Mucosa of descending colon (tissue), 3 donors: ENCODE results near the gene BARHL1. TPM values are rescaled to one million over a fixed set of nuclear protein-coding genes. Genes with fewer than 3 reads are reported as not detected.

ENCODE experiments used
- ATAC-seq: fragments of 200-7000 bp; cut with Tn5 transposase; one replicate; pipeline ENCODE4 v1.9.1; 2020; ENCODE audit warnings: mild to moderate bottlenecking, moderate library complexity
- DNase-seq, 3 donors: peaks; one replicate each; pipeline ENCODE4 v3.0.0-alpha.2; 2020
- H3K36me3 ChIP-seq: fragments of 200-600 bp; one replicate; pipeline ENCODE4 v1.8.0; 2021; ENCODE audit warnings: low read depth, mild to moderate bottlenecking
- H3K4me1 ChIP-seq: fragments of 200-600 bp; one replicate; pipeline ENCODE4 v1.8.0; 2021; ENCODE audit warnings: low read depth, mild to moderate bottlenecking
- H3K4me3 ChIP-seq: fragments of 200-600 bp; one replicate; pipeline ENCODE4 v1.8.0; 2021; ENCODE audit warnings: mild to moderate bottlenecking
- H3K9me3 ChIP-seq: fragments of 200-600 bp; one replicate; pipeline ENCODE4 v1.8.0; 2021; ENCODE audit warnings: mild to moderate bottlenecking
- intact Hi-C, 2 donors: fragments of 100-400 bp; cut with DNase I in 1 of 2; cut with micrococcal nuclease in 1 of 2; formaldehyde crosslinking; loops; one replicate each; pipeline versions ENCODE4 v1.11.0 to v1.11.1; 2022; cut with DNase I, micrococcal nuclease
- total RNA-seq, 3 donors: library from RNA; stranded (reverse); fragmentation: NEBNext Ultra II Directional in 2 of 3; extraction: Animal tissue kit (Norgen Biotek cat#: 25700) in 2 of 3; gene quantifications; one replicate each; pipeline versions ENCODE4 v1.2.1 to v1.2.4, GENCODE V29; 2021 to 2023
- TF ChIP-seq, protein P1 (sequence below): fragments of 200-600 bp; IDR thresholded peaks from one replicate; pipeline ENCODE4 v1.8.0; 2022; ENCODE audit warnings: antibody characterized with exemption, mild to moderate bottlenecking
- donor health status: DM: no; HTN: no; CAD: no; lungs with moderate emphysema.
- donor health status: DM: no; HTN: no; CAD: no.
- donor health status: DM: no; HTN: yes; CAD: no.

The BARHL1 gene
- total RNA-seq, 3 donors from 2014 or later = not detected

DNA sequence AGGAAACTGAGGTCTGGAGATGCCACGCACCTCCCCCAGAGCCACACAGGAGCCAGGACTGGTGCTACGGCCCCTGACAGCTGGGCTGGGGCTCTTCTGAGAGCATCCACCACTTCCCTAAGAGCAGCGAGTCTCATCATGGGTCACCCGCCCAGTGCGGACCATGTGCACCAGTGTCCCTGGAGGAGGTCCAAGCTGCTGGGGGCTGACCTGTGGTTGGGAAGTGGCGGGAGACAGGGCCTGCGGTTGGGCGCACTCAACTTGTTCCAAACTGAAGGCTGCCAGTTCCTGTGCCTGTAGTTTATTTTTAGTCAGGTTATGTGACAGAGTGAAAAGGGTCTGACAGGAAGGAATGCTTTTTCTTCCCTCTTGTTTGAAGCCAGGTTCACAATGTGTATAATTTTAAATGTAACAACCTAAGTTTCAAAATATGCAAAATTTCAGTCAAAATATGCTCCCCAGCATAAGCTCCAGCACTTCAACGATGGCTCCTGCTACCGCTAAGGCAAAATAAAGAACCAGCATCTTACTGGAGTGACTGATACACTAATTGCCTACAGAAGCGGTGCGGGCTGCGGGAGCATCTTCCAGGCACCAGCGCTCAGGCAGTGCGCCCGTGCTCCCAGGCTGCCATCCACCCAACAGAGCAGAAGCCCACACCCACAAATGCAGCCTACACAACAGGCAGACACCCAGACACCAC is 14.8 kb downstream of the BARHL1 start:
- intact Hi-C loops = no loop called here
- Histone ChIP-seq H3K9me3 (no peaks in the 10 kb centered on the region), H3K4me3 (no peak overlapping the region), H3K4me1 (no peaks in the 10 kb centered on the region), H3K36me3 (no peaks in the 10 kb centered on the region)
- no peak for DNase-seq
- no peak for ATAC-seq
- TF ChIP-seq, protein P1, sequence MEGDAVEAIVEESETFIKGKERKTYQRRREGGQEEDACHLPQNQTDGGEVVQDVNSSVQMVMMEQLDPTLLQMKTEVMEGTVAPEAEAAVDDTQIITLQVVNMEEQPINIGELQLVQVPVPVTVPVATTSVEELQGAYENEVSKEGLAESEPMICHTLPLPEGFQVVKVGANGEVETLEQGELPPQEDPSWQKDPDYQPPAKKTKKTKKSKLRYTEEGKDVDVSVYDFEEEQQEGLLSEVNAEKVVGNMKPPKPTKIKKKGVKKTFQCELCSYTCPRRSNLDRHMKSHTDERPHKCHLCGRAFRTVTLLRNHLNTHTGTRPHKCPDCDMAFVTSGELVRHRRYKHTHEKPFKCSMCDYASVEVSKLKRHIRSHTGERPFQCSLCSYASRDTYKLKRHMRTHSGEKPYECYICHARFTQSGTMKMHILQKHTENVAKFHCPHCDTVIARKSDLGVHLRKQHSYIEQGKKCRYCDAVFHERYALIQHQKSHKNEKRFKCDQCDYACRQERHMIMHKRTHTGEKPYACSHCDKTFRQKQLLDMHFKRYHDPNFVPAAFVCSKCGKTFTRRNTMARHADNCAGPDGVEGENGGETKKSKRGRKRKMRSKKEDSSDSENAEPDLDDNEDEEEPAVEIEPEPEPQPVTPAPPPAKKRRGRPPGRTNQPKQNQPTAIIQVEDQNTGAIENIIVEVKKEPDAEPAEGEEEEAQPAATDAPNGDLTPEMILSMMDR = no peak

DNA sequence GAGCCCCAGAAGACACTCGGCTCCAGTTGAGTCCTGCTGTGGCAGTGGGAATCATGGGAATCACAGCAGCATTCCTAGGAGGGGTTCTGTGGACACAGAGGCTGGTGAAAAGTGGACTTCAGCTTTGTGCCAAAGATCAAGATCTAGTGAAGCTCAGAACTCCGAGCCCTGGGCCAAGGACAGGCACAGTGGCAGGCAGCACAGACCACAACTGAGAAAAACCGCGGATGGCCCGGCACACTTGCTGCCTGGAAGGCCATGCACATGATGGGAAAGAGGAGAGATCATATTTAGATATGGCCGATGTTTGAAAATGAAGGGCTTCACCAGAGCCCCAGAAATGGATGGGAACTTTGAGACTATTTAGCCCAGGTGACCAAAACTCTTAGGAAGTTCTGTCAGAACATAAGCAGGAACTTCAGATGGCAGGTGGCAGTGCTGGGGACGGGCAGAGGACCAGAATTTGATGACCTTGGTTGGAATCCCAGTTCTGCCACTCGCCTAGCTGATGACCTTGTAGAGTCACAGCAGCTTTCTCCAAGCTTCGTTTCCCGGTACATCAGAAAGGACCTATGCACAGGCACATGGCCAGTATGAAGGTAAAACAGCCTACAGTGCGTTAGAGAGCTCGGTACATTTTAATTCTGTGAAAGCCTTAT is 18.0 kb downstream of the BARHL1 start:
- ATAC-seq (no peak), DNase-seq (no peak)
- intact Hi-C loops = no loop called here
- TF ChIP-seq, protein P1 = no peak
- Histone ChIP-seq H3K4me1 (no peaks in the 10 kb centered on the region), H3K36me3 (no peaks in the 10 kb centered on the region), H3K4me3 (no peak overlapping the region), H3K9me3 (no peaks in the 10 kb centered on the region)

DNA sequence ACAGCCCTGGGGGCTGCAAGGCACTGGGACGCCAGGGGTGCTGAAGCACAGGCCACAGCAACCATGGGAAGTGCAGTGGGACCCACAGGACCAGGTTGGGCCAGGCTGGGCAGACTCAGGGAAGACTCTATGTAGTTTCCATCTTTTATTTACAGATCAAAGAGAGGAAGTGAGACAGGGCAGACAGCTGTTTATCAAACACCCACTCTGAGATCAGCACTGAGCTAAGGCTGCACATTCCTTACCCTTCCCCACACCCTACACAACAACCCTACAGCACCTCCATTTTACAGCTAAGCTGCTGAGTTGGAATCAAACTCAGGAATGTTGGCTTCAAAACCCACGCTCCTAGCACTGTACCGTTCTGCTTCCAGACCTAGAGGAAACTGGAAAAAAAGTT is 19.8 kb downstream of the BARHL1 start:
- ATAC-seq (no peak), DNase-seq (no peak)
- no peaks in the 10 kb centered on the region for H3K4me1 ChIP-seq
- intact Hi-C loops = no loop called here
- H3K4me3 ChIP-seq = no peak overlapping the region
- TF ChIP-seq, protein P1 = no peak
- no peaks in the 10 kb centered on the region for H3K36me3 ChIP-seq
- no peaks in the 10 kb centered on the region for H3K9me3 ChIP-seq

DNA sequence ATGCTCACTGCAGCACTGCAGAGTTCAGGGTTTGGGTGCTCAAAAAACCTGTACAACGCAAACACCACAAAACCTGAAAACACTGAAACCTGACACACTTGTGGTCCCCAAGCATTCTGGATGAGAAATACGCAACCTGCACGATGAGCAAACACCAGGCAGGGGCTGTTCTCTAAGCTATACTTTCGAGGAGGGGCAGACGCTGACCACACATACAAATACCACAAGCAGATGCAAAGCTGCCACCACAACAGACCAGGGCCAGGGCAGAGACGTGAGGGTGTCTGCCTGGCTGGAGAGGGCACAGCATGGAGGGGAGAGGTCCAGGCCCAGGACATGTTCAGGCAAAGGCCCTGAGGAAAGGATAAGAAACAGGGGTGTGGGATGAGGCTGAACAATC is 23.0 kb downstream of the BARHL1 start:
- intact Hi-C loops = no loop called here
- Histone ChIP-seq H3K4me3 (no peak overlapping the region), H3K36me3 (no peaks in the 10 kb centered on the region), H3K9me3 (no peaks in the 10 kb centered on the region), H3K4me1 (no peaks in the 10 kb centered on the region)
- DNase-seq = no peak
- TF ChIP-seq, protein P1 = no peak
- no peak for ATAC-seq

DNA sequence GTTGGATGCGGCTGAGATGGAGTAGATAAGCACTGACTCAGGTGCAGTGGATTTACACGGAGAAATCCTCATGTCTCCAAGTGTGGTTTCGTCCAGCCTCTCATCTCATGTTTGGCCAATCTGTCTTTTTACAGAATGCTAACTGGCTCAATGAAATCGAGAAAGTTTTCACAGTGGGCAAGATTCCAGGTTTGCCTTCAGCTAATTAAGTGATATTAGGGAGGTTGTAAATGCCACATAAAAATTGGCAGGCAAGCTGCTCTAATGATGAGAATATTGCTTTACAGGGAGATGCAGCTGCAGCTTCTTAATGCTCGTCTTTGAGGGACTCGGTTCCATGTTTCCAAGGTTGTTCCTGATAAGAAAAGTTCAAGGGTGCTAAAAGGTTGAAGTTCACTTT is 23.7 kb downstream of the BARHL1 start:
- TF ChIP-seq, protein P1 = no peak
- Histone ChIP-seq H3K4me1 (no peaks in the 10 kb centered on the region), H3K4me3 (no peak overlapping the region), H3K36me3 (no peaks in the 10 kb centered on the region), H3K9me3 (no peaks in the 10 kb centered on the region)
- no peak for DNase-seq
- intact Hi-C loops = no loop called here
- ATAC-seq = no peak
